Measurements from ENCODE around the gene SOS1. TPM values are rescaled to one million over a fixed set of nuclear protein-coding genes. Genes with fewer than 3 reads are reported as not detected.
"Not testable (repeated sequence)": the region's sequence is repeated elsewhere in the genome, so short reads cannot be mapped to it uniquely, and the experiment has no call there.

The SOS1 gene
- total RNA-seq, 2 donors from 2014 or later = 26.3 to 43.9 TPM

DNA sequence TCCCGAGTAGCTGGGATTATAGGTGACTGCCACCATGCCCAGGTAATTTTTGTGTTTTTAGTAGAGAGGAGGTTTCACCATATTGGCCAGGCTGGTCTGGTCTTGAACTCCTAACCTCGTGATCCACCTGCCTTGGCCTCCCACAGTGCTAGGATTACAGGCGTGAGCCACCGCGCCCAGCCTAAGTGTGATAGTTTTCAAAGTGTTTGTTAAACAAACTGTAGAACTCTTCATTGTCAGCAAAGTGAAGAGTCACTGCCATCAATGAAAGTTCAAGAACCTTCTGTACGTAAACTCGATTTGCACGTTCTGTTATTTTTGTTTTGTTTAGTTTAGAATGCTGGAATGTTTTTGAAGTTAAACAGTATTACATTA, 18.0 kb upstream of the SOS1 start:
- TF ChIP-seq CTCF (IDR thresholded peaks at IDR 0.05) = no peak
- Histone ChIP-seq H3K27me3 (no peaks in the 10 kb centered on the region), H3K36me3 (no peaks in the 10 kb centered on the region), H3K9ac (ENCODE audit: low read depth in 2 of 2, low read length in 2 of 2) (no peak overlapping the region), H3K4me3 (no peak overlapping the region), H3K27ac (no peak overlapping the region), H3K9me3 (no peaks in the 10 kb centered on the region), H3K4me1 (no peaks in the 10 kb centered on the region)
- intact Hi-C loops (cut with DNase I) = no loop called here
- DNase-seq = no peak

- H3K36me3 ChIP-seq; H3K4me3 ChIP-seq; H3K4me1 ChIP-seq; H3K27me3 ChIP-seq; DNase-seq; H3K27ac ChIP-seq; H3K9me3 ChIP-seq; H3K9ac ChIP-seq (ENCODE audit: low read depth in 2 of 2, low read length in 2 of 2); intact Hi-C loops (cut with DNase I): not testable (repeated sequence)
Measured at GRCh38 chr2:39138187-39138836, 17.5 kb upstream of the SOS1 start.

- H3K9me3 ChIP-seq = no peaks in the 10 kb centered on the region
- H3K4me3 ChIP-seq = no peak overlapping the region
- H3K9ac ChIP-seq (ENCODE audit: low read depth in 2 of 2, low read length in 2 of 2) = no peak overlapping the region
- H3K36me3 ChIP-seq = no peaks in the 10 kb centered on the region
- H3K27me3 ChIP-seq = no peaks in the 10 kb centered on the region
- TF ChIP-seq CTCF (IDR thresholded peaks at IDR 0.05) = no peak
- no peak overlapping the region for H3K27ac ChIP-seq
- intact Hi-C loops (cut with DNase I) = no loop called here
- H3K4me1 ChIP-seq = no peaks in the 10 kb centered on the region
- DNase-seq = no peak
Measured at GRCh38 chr2:39136799-39137198, 15.9 kb upstream of the SOS1 start.

- H3K9me3 ChIP-seq = no peaks in the 10 kb centered on the region
- no peak overlapping the region for H3K4me3 ChIP-seq
- no peaks in the 10 kb centered on the region for H3K4me1 ChIP-seq
- no peak overlapping the region for H3K9ac ChIP-seq (ENCODE audit: low read depth in 2 of 2, low read length in 2 of 2)
- H3K27me3 ChIP-seq = no peaks in the 10 kb centered on the region
- H3K36me3 ChIP-seq = no peaks in the 10 kb centered on the region
- intact Hi-C loops (cut with DNase I) = no loop called here
- DNase-seq = no peak
- H3K27ac ChIP-seq = no peak overlapping the region
- TF ChIP-seq CTCF (IDR thresholded peaks at IDR 0.05) = no peak
Measured at GRCh38 chr2:39135690-39136259, 14.9 kb upstream of the SOS1 start.

DNA sequence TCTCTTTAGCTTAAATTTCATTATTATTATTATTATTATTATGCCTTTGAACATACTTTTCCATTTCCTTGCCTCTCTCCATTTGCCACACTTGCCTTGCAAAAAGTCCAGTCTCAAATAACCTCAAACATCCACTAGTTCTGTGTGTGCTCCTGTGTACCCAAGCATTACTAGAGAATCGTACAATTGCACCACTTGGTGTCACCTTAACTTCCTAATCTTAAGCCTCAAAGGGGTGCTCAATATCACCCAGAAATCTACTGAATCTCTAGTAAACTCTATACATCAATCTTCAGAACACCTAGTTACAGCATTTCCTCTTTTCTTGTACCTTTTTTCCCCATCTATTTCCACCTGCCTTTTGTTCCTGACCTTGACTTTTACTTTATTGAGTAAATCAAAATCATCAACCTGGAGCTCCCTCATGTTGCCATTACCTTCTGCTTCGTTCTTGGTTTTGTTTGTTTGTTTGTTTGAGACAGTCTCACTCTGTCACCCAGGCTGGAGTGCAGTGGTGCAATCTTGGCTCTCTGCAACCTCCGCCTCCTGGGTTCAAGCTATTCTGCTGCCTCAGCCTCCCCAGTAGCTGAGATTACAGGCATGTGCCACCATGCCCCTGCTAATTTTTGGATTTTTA, 12.5 kb upstream of the SOS1 start:
- Histone ChIP-seq H3K27me3 (no peaks in the 10 kb centered on the region), H3K4me3 (no peak overlapping the region), H3K27ac (no peak overlapping the region), H3K4me1 (no peaks in the 10 kb centered on the region), H3K9ac (ENCODE audit: low read depth in 2 of 2, low read length in 2 of 2) (no peak overlapping the region), H3K9me3 (no peaks in the 10 kb centered on the region), H3K36me3 (no peaks in the 10 kb centered on the region)
- intact Hi-C loops (cut with DNase I) = no loop called here
- no peak for TF ChIP-seq CTCF (IDR thresholded peaks at IDR 0.05)
- no peak for DNase-seq

DNA sequence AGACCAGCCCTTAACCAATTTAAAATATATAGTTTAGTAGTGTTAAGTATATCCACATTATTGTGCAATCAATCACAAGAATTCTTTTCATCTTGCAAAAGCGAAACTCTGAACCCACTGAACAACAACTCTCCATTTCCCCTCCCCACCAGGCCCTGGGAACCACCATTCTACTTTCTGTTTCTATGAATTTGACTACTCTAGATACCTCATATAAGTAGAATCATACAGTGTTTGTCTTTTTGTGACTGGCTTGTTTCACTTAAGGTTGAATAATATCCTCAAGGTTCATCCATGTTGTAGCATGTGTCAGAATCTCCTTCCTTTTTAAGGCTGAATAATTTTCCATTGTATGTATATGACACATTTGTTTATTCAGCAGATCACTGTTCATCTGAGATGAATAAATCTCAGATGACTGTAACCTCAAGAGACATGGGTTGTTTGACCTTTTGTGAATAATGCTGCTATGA, 8.1 kb upstream of the SOS1 start:
- Histone ChIP-seq H3K27ac (peak overlapping the region; percentile 35), H3K4me1 (no peaks in the 10 kb centered on the region), H3K9me3 (no peaks in the 10 kb centered on the region), H3K9ac (ENCODE audit: low read depth in 2 of 2, low read length in 2 of 2) (no peak overlapping the region), H3K4me3 (no peak overlapping the region), H3K27me3 (no peaks in the 10 kb centered on the region), H3K36me3 (no peaks in the 10 kb centered on the region)
- no peak for TF ChIP-seq CTCF (IDR thresholded peaks at IDR 0.05)
- DNase-seq = no peak
- intact Hi-C loops (cut with DNase I) = loop anchor here (5.0 kb wide), 1 partner anchor 72 kb away; no protein-coding TSS in a partner anchor

Measured in colonic mucosa (tissue), 4 donors.